Measurements from ENCODE around the gene KLRF1. TPM values are rescaled to one million over a fixed set of nuclear protein-coding genes. Genes with fewer than 3 reads are reported as not detected.

The KLRF1 gene, protein sequence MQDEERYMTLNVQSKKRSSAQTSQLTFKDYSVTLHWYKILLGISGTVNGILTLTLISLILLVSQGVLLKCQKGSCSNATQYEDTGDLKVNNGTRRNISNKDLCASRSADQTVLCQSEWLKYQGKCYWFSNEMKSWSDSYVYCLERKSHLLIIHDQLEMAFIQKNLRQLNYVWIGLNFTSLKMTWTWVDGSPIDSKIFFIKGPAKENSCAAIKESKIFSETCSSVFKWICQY
- not detected in 2 replicates for total RNA-seq

DNA sequence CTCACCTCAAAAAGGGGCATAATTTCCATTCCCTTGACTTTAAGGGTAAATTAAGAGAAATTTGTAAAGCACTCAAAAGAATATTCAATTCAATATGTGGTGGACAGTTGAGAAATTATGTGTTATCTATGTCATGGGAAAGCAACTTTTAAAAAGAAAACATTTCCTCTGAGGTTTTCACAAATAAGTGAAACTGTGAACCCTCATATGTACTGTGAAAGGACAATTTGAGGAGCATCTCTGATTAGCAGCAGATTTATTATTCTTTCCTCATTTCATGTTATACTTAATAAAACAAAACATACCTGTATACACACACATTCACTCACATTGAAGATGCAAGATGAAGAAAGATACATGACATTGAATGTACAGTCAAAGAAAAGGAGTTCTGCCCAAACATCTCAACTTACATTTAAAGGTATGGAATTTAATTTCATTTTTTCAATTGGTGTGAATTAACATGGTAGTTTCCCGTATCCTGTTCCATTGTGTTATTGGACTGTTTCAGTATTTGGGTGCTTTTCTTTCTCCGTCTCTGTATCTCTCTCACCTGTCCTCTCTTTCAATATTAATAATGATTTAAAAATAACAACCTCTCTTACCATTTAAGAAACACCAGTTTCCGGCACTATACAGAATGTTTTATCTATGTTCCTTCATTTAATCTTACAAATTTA lies at the start of gene KLRF1:
TSS of gene KLRF1 (plus strand) at position 273 of the 680 bp plus-strand sequence. CDS start at position 337, 64 bp downstream.

DNA sequence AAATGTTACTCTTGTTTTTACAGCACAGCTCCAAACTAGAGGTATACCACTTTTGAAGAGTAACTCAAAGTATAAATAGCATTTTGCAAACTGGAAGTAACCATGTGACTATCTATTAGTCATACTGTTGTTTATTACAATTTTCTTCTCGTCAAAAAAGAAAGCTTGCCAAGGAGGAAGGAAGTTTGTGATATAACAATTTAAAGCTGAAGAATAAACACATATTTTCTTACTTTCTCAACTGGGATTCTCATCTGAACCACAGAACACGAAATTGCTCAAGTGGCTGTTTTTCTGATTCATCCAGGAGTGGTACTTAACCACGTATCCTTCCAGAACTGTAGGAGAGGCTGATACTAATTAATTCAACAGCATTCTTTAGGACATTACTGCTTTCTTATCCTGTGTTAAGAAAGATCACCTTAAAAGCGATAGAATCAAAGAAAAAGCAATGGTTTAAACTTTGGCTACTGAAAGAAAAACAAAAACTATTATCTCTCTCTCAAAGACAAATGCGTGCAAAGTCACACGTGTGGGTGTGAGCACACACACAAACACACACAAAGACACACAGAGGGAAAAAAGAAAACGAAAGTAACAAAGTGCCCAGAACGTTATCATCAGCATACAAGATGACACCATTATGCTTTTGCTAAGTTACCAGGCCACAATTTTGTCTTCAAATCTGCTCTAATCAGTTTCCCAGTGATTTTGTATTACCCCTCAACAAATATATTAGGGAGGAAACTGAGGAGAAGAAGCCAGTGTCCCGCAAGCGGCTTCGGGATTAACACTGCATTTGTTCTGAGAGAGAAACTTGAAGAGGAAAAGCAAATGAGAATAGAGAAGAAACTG lies 42.3 kb downstream of the KLRF1 start, which contains the start of gene CLEC2B:
TSS of gene CLEC2B (minus strand) at position 48 of the 855 bp plus-strand sequence.

DNA sequence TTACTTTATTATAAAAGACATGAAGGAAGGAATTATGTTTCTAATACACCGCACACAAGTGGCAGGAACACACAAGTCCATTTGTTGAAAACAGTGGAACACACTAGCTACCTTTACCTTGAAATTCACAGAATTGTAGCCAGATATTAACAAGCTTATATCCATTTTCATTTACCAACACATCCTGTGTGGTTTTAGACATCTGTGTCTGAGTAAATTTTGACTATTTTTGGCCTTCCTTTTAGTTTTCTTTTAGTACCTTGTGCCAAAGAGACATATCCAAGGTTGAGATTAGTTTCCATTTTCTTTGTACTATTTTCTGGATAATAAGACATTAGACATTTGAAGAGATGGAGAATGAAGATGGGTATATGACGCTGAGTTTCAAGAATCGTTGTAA lies 54.0 kb downstream of the KLRF1 start, which contains the start of gene KLRF2:
TSS of gene KLRF2 (plus strand) at position 244 of the 400 bp plus-strand sequence. CDS start at position 351, 107 bp downstream.

Other genes starting within 250 kb of the KLRF1 start
- not detected in 2 replicates for gene KLRB1, start 219.6 kb upstream of the KLRF1 start, total RNA-seq
- gene CLEC2D, start 157.8 kb upstream of the KLRF1 start, total RNA-seq, result 1.1 and 2.3 TPM in 2 replicates
- gene CLECL1, start 94.4 kb upstream of the KLRF1 start, total RNA-seq, result not detected in 2 replicates
- not detected in 2 replicates for gene CD69, start 66.6 kb upstream of the KLRF1 start, total RNA-seq
- 24.3 and 29.7 TPM in 2 replicates for gene CLEC2B, start 41.9 kb downstream of the KLRF1 start, total RNA-seq
- not detected in 2 replicates for gene KLRF2, start 54.0 kb downstream of the KLRF1 start, total RNA-seq
- gene CLEC2A, start 104.9 kb downstream of the KLRF1 start, total RNA-seq, result not detected in 2 replicates
- gene CLEC12A, start 143.9 kb downstream of the KLRF1 start, total RNA-seq, result not detected in 2 replicates
- not detected in 2 replicates for gene CLEC1B, start 171.6 kb downstream of the KLRF1 start, total RNA-seq
- gene CLEC12B, start 183.1 kb downstream of the KLRF1 start, total RNA-seq, result not detected in 2 replicates
- gene CLEC9A, start 203.2 kb downstream of the KLRF1 start, total RNA-seq, result not detected in 2 replicates